ENCODE results near the gene ADAMTSL5.
"Not testable (repeated sequence)": the region's sequence is repeated elsewhere in the genome, so short reads cannot be mapped to it uniquely, and the experiment has no call there.

Gene ADAMTSL5

DNA sequence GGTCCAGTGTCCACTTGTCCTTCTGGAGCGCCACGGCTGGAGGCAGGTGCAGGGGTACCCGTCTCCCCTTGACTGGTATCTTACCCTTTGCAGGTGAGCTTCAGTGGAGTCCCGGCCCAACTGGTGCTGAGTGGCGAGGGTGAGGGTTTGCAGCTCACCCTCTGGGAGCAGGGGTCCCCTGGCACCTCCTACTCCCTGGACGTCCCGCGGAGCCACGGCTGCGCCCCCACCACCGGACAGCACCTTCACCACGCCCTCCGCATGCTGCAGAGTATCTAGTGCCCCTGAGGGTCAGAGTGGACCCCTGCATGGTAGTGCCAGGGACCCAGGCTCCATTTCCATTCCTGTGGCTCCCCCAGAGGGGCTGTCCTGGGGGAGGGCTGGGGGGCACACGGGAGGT lies 22.2 kb upstream of the ADAMTSL5 start:
- H3K4me1 ChIP-seq (ENCODE audit: insufficient read depth, poor library complexity, severe bottlenecking): no peaks in the 10 kb centered on the region
- no peaks in the 10 kb centered on the region for H3K27me3 ChIP-seq (ENCODE audit: insufficient read depth, poor library complexity, severe bottlenecking)
- DNase-seq (ENCODE audit: low spot score): no peak

DNA sequence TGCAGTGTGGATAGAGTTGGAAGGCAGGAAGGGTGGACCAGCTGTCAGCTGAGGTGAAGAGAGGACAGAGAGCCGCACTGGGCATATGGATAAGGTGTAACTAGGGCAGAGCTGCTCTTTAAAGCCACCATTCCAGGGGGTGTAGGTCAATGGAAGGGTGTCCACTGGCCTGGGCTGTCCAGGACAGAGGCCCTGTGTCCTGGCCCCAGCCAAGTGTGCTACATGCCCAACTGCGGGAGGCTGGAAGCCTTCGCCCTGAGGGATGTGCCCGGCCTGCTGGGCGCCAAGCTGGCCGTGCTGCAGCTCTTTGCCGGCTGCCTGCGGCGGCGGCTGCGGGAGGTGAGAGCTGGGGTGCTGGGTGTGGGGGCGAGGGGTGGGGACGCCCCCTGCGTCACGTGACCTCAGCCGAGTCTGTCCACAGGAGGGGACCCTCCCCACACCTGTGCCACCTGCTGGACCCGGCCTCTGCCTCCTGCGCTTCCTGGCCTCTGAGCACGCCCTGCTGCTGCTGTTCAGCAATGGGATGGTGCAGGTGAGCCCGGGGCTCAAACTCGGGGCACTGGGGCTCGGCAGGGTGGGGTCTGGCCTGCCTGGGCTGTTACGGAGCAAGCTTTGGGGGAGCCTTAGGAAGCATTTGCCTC lies 20.8 kb upstream of the ADAMTSL5 start:
- no peak for DNase-seq (ENCODE audit: low spot score)
- no peak for ATAC-seq (ENCODE audit: low read depth)
- Histone ChIP-seq H3K27ac (ENCODE audit: poor library complexity, severe bottlenecking) (no peak overlapping the region), H3K36me3 (ENCODE audit: low read depth) (no peaks in the 10 kb centered on the region), H3K27me3 (ENCODE audit: insufficient read depth, poor library complexity, severe bottlenecking) (no peaks in the 10 kb centered on the region), H3K4me1 (ENCODE audit: insufficient read depth, poor library complexity, severe bottlenecking) (no peaks in the 10 kb centered on the region), H3K4me3 (ENCODE audit: severe bottlenecking) (no peak overlapping the region), H3K9me3 (ENCODE audit: severe bottlenecking) (no peaks in the 10 kb centered on the region)
- TF ChIP-seq, protein P1, sequence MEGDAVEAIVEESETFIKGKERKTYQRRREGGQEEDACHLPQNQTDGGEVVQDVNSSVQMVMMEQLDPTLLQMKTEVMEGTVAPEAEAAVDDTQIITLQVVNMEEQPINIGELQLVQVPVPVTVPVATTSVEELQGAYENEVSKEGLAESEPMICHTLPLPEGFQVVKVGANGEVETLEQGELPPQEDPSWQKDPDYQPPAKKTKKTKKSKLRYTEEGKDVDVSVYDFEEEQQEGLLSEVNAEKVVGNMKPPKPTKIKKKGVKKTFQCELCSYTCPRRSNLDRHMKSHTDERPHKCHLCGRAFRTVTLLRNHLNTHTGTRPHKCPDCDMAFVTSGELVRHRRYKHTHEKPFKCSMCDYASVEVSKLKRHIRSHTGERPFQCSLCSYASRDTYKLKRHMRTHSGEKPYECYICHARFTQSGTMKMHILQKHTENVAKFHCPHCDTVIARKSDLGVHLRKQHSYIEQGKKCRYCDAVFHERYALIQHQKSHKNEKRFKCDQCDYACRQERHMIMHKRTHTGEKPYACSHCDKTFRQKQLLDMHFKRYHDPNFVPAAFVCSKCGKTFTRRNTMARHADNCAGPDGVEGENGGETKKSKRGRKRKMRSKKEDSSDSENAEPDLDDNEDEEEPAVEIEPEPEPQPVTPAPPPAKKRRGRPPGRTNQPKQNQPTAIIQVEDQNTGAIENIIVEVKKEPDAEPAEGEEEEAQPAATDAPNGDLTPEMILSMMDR (IDR thresholded peaks at IDR 0.05; ENCODE audit: poor library complexity, severe bottlenecking): no peak

More for the DNA sequence above, 22.2 kb upstream of the ADAMTSL5 start:
- no peaks in the 10 kb centered on the region for H3K36me3 ChIP-seq (ENCODE audit: low read depth)
- no peaks in the 10 kb centered on the region for H3K9me3 ChIP-seq (ENCODE audit: severe bottlenecking)
- H3K27ac ChIP-seq (ENCODE audit: poor library complexity, severe bottlenecking): no peak overlapping the region
- TF ChIP-seq, protein P1 (IDR thresholded peaks at IDR 0.05; ENCODE audit: poor library complexity, severe bottlenecking): no peak
- no peak for ATAC-seq (ENCODE audit: low read depth)
- no peak overlapping the region for H3K4me3 ChIP-seq (ENCODE audit: severe bottlenecking)

DNA sequence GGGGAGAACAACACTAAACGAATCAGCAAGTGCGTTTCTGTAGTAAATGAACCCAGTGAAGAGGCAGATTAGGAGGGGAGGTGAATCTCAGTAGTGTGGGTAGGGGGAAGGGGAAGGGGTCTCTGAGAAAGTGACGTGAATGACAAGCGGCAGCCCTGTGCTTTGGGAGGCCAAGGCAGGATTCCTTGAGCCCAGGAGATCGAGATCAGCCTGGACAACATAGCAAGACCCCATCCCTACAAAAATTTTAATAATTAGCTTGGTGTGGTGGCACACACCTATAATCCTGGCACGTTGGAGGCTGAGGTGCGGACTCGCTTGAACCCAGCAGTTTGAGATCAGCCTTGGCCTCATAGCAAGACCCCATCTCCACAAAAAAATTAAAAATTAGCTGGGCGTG lies 19.2 kb upstream of the ADAMTSL5 start:
- no peak overlapping the region for H3K4me3 ChIP-seq (ENCODE audit: severe bottlenecking)
- H3K4me1 ChIP-seq (ENCODE audit: insufficient read depth, poor library complexity, severe bottlenecking): no peaks in the 10 kb centered on the region
- no peaks in the 10 kb centered on the region for H3K27me3 ChIP-seq (ENCODE audit: insufficient read depth, poor library complexity, severe bottlenecking)
- no peaks in the 10 kb centered on the region for H3K36me3 ChIP-seq (ENCODE audit: low read depth)
- H3K27ac ChIP-seq (ENCODE audit: poor library complexity, severe bottlenecking): no peak overlapping the region
- TF ChIP-seq, protein P1 (IDR thresholded peaks at IDR 0.05; ENCODE audit: poor library complexity, severe bottlenecking): no peak
- DNase-seq (ENCODE audit: low spot score) (no peak), ATAC-seq (ENCODE audit: low read depth) (no peak)
- no peaks in the 10 kb centered on the region for H3K9me3 ChIP-seq (ENCODE audit: severe bottlenecking)

DNA sequence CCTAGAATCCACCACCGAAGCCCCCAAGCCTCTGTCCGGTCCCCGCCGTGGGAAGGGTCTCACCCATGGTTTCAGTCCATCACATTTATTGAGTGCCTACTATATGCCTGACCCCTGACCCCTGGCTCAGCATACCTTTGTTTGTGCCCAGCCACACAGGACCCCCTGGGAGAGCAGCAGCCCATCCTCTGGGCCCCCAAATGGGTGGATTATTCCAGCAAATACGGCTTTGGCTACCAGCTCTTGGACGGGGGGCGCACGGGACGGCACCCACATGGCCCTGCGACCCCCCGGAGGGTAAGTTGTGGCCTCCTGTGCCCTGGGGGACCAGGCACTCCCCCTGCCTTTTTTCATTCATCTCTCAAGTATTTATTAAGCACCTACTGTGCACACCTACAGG lies 18.8 kb upstream of the ADAMTSL5 start:
- H3K27ac ChIP-seq (ENCODE audit: poor library complexity, severe bottlenecking): no peak overlapping the region
- ATAC-seq (ENCODE audit: low read depth): no peak
- TF ChIP-seq, protein P1 (IDR thresholded peaks at IDR 0.05; ENCODE audit: poor library complexity, severe bottlenecking): no peak
- no peak for DNase-seq (ENCODE audit: low spot score)
- no peaks in the 10 kb centered on the region for H3K27me3 ChIP-seq (ENCODE audit: insufficient read depth, poor library complexity, severe bottlenecking)
- no peaks in the 10 kb centered on the region for H3K36me3 ChIP-seq (ENCODE audit: low read depth)
- no peaks in the 10 kb centered on the region for H3K4me1 ChIP-seq (ENCODE audit: insufficient read depth, poor library complexity, severe bottlenecking)
- H3K9me3 ChIP-seq (ENCODE audit: severe bottlenecking): no peaks in the 10 kb centered on the region
- no peak overlapping the region for H3K4me3 ChIP-seq (ENCODE audit: severe bottlenecking)

DNA sequence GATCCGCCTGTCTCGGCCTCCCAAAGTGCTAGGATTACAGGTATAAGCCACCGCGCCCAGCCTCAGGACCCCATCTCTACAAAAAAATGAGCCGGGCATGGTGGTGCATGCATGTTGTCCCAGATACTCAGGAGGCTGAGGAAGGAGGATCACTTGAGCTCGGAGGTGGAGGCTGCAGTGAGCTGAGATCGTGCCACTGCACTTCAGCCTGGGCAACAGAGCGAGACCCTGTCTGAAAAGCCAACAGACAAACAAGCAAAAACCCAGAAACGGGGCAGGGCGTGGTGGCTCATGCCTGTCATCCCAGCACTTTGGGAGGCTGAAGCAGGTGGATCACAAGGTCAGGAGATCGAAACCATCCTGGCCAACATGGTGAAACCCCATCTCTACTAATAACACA lies 18.0 kb upstream of the ADAMTSL5 start:
- not testable (repeated sequence) for H3K27ac ChIP-seq (ENCODE audit: poor library complexity, severe bottlenecking); H3K9me3 ChIP-seq (ENCODE audit: severe bottlenecking); H3K4me1 ChIP-seq (ENCODE audit: insufficient read depth, poor library complexity, severe bottlenecking); H3K4me3 ChIP-seq (ENCODE audit: severe bottlenecking); DNase-seq (ENCODE audit: low spot score); ATAC-seq (ENCODE audit: low read depth); H3K36me3 ChIP-seq (ENCODE audit: low read depth); H3K27me3 ChIP-seq (ENCODE audit: insufficient read depth, poor library complexity, severe bottlenecking)

Measured in RWPE2 (cell line).